Activated T-cell treated with anti-CD3 and anti-CD28 coated beads, Interleukin-2, amount 50 U/mL, for 1 hour (primary cell): ENCODE results near the gene MFRP.

ENCODE experiments used
- DNase-seq: peaks from one replicate; pipeline ENCODE4 v3.0.0-alpha.2; 2020

MFRP gene

DNA sequence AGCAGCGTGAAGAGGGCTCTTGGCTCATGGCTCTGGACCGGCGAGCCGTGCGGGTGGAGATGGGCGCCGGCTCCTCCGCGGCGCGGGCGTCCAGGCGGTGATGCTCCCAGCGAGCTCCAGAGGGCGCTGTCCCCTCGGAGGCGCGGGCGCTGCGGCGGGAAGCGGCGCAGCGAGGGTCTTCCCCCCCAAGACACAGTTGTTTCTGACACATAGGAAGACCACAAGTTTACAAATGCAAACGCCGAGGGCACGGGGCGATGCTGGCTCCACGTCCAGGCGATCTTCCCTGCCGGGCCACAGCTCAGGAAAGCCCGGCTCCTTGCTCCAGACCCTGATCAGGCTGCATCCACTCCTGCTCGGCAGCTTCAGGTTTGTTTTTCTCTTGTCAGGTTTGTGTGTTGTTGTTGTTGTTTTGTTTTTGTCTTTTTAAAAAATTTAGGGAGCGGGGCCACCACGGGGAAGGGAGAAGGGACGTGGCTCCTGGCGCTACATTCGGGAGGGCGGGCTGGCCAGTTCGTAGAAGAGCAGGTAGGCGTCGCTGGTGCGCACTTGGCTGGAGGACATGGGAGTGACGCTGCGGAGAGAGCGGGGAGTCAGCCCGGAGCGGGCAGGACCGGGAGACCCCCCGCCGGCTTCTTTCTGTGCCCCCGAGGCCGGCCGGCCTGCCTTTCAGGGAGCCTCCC lies 10.0 kb upstream of the MFRP start:
- DNase-seq: peak; percentile 78

- no peak for DNase-seq
These were observed 8.8 kb upstream of the MFRP start for GRCh38 chr11:119355091-119355843.

DNA sequence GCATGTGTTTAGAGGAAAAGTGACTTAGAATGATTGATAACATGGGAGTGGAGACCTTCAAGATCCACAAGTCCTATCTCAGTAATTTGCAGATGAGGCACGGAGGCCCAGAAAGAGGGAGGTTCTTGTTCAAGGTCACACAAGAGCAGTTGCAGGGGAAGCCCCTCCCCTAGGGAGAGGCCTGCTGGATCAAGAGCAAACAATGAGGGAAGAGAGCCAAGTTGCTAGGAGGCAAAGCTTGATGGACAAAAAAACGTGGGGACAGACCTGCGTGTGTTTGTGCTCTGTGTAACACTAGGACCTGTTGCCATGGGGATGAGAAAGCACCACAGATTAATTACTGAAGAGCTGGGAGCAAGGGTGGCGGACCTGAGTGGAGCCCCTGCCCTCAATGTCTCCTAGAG lies 6.4 kb upstream of the MFRP start:
- DNase-seq: no peak

GRCh38 chr11:119351232-119351631 lies 4.7 kb upstream of the MFRP start:
- DNase-seq: no peak

GRCh38 chr11:119350302-119350701 lies 3.8 kb upstream of the MFRP start:
- DNase-seq: no peak

GRCh38 chr11:119347940-119348605 lies 1.6 kb upstream of the MFRP start:
- DNase-seq: no peak

GRCh38 chr11:119347242-119347641 lies 737 bp upstream of the MFRP start:
- DNase-seq: no peak

GRCh38 chr11:119345685-119346084 lies 820 bp downstream of the MFRP start:
- DNase-seq: no peak

- no peak for DNase-seq
These were observed 2.1 kb downstream of the MFRP start for GRCh38 chr11:119344291-119345010.

- DNase-seq: no peak
These were observed 2.8 kb downstream of the MFRP start for GRCh38 chr11:119343726-119344125.

- no peak for DNase-seq
These were observed 4.0 kb downstream of the MFRP start for GRCh38 chr11:119342362-119343130.

DNA sequence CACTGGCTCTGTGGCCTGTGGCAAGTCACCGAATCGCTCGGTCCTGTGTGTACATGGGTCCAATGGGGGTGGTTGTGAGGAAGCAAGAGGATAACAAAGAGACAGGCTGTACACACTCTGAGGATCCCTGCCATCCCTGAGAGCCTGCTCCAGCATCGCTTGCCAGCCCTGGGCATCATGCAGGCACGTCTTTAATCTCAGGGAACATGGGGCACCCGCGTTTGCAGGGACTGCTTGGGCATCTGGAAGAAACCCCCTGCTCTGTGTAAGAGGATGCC lies 4.5 kb downstream of the MFRP start:
- DNase-seq: no peak

DNA sequence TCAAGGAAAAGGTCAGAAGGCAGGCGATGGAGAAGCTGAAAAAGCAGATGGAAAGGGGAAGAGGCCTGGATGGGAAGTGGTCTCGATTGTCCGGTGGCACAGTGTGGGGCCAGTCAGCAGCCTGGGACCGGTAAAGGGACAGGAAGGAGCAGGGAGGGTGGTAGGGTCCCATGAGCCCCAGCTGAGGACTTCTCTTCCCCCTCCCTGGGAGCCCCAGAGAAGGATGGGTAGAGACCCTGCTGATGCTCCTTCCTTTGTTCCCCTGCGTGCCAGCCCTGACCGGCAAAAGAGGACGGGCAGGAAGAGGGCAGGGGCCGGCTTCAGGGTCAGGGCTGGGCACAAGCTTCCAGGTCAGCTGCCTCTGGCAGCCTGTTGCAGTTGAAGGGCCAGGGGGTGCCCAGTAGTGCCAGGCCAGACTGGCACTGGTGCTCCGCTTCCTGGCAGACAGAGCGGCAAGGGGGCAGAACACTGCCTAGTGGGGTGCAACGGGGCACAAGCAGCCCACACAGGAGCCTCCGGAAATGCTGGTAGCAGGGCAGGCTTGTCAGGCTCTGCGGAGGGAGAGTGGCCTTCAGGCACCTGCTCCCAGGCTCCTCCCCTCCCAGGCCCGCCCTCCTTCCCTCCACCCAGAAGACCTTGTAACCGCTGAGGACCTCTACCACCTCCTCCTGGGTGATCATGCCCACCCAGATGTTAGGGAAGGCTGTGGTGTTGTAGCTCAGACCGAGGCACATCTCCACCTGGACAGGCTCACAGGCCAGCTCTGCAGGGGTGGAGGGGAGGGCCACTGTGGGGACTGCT lies 5.1 kb downstream of the MFRP start:
- DNase-seq: no peak

GRCh38 chr11:119340335-119341221 lies 5.9 kb downstream of the MFRP start, which contains the start of gene C1QTNF5:
Gene C1QTNF5 (minus strand): TSS chr11:119340883. CDS start chr11:119340397, 486 bp downstream.
- DNase-seq: no peak

DNA sequence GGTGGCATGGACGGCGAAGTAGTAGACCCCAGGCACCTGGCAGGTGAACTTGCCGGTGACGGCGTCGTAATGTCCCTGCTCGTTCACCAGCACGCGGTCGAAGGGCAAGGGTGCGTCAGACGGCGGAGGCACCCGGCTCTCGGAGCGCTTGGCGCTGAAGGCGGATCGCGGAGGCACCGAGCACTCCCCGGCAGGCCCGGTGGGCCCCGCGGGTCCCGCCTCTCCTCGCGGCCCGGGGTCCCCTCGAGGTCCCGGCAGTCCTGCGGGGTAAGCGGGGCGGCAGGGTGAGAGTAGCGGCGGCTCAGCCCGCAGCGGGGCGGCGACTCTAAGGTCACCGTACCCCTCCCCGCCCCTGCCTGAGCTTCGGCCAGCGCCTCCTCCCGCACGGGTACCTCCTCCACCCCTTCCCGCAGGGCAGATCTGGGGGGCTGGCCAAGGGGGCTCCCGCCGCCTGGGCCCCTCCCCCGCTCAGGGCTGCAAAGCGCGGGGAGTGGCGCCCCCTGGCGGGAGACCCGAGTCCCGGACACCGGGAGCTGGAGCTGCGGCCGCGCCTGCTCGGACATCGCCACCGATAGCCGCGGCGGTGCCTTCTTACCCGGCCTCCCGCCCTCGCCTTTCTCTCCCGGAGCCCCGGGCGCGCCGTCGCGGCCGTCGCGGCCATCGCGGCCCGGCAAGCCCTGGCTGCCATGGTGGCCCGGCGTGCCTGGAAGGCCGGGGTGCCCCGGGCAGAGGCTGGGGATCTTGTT lies 6.7 kb downstream of the MFRP start:
- DNase-seq: peak; percentile 54

GRCh38 chr11:119338965-119339588 lies 7.4 kb downstream of the MFRP start:
- DNase-seq: no peak

- DNase-seq: peak; percentile 72
These were observed 8.1 kb downstream of the MFRP start for GRCh38 chr11:119338318-119338890.

DNA sequence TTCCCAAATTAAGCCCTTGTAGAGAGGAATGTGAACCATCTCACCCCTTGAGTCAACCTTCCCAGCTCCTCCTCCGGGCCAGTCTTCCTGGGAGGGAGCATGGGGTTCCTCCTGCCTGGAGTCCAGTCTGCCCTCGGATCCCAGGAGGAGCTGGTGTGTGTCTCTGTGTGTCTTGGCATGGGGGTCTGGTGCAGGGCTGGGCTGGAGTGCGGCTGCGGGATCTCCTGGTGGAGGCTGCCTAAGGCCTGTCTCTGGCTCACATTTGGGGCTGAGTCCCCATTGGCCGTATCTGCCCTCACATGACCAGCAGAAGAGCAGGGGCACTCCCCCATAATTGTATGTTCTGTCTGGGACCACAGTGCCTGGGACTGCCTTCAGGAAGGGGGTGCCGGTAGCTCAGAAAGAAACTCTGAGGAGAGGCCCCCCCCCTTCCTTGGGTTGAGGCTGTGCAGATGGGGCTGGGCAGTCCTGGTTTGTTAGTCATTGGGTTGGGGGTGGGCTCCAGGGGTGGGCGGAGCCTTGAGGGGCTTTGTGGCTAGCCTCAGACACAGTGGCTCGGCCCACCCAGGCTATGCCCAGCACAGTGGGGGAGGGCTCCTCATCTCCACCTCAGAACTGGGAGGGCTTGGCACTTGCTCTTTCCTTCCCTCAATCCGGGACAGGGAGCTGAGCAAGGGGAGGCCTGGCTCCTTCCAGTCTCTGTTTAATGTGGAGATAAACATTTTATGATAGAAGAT lies 8.8 kb downstream of the MFRP start:
- no peak for DNase-seq
